Hematopoietic multipotent progenitor cell treated with erythropoietin and hydrocortisone succinate and interleukin-3 and kit ligand, for 17 days (in vitro differentiated cells): ENCODE measurements around the gene LMO4.

Experiments
- DNase-seq: peaks from one replicate; pipeline ENCODE4 v3.0.0-alpha.2; 2015; ENCODE audit warnings: low spot score

The LMO4 gene

DNA sequence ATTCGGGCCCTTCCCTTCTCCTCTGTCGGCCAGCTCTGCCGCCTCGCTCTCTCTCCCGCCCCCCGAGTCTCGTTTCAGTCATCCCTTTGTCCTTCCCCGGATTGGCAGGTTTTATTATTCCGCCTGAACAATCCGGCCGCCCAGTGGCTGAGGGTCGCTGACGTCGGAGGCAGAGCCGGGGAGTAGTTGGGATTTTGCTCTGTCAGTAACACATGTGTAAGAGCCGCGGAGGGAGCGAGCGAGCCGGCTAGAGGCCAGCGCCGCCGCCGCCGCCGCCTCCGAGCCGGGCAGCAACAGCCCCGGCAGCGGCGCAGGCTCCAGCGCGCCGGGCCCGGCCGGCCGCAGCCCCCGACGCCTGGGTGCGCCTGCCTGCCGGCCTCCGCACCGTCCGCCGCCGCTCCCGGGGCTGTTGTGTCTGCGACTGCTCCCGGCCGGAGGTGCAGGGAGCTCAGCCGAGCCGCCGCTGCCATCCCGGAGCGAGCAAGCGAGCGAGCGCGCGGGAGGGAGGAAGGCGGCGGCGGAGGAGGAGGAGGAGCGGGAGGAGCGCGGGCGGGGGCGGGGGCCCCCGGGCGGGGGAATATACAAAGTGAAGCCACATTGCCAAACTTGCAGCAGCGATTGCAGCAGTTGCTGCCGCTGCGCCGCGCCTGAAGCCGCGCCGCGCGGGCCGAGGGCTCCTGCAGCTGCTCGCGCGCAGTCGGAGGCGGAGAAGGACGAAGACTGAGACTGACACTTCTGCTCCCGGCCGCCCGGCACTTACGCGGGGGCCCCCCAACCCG lies at the start of gene LMO4:
Gene LMO4, plus strand, starts transcription at position 609 of the 779 bp plus-strand sequence. CDS start 3,136 bp downstream, outside the sequence.
- peak; percentile 46 for DNase-seq

DNA sequence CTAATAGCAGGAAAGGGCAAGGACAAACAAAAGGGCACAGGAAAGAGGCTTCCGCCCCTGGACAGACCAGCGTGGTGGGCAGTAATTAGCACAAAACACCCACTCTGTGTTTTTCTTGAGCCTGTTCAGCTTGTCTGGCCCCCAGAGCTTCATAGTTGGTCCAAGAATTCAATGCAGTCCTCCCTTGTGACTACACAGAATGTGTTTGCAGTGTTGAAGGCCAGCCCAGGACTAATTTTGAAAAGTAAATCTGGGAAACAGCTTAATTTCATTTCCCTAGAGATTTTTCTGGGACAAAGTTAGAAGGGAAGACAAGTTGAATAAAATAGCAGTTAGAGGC lies 49.2 kb upstream of the LMO4 start:
- DNase-seq = no peak

- no peak for DNase-seq
Observed at GRCh38 chr1:87279966-87280535, 48.6 kb upstream of the LMO4 start.

DNA sequence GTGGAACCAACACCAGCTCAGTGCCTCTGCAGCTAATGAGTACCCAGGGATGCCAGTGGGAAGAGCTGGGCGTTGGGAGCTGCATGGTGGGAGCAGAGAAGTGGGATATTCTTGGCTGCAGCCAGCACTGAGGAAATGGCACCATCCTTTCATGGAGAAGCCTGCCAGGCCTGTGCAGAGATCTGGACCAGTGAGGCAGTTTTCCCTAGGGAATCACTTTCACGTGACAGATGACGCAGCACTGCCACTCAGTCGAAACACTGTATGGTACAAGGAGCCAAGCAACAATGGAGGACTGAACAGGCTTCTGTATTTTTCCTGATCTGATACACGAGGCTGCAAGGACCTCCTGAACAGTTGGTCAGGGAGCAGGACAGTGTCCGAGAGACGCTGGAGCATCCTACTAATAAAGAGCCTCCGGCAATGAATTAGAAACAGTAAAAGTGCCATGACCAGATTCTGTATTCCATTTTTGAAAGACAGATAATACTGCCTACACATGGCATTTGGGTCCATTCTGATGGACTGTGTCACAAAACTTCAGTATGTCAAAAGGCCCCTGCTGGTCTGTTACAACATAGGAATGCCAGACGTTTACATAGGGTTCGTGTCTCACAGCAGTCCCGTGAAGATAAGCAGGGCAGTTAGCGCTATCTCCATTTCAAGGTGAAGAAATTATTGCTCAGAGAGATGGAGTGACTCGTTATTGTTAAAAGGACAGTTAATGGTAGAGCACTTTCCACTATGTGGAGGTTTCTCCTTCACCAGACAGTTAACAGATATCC lies 44.0 kb upstream of the LMO4 start:
- DNase-seq = no peak

- DNase-seq = no peak
Observed at GRCh38 chr1:87291107-87291506, 37.6 kb upstream of the LMO4 start.

DNA sequence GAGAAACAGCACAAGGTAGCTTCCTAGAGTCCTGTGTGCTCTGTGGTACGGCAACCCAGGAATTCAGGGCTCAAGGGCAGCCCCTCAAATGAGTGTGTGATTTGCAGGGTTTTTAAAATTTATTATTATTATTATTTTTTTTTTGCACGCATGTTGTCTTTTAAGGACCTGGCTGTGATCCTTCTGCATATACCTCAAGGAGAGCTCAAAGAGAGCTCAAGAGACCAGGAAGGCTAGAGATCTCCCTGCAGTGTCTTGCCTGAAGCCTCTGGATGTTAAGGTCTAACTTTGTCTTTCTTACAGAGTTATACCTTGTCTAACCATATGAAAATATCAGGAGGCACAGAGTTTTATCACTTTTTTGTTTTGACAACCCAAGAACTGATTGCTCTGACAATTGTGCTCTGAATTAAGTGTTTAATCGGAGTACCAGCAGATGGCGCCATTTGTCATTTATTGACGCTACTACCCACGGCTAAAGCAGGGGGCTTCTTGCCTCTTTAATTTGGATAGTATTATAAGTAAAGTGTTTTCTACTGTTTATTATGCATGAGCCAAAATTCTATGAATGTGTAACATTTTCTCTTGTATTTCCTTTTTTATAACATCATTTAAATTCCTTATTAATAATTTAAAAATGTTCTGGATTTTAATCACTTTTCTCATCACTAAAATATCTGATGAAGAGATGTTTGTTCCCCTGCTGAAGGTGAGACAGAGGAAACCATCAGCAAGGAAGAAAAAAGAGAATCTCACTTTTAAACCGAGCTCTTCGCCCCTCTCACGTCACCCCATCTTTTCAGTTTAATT lies 35.8 kb upstream of the LMO4 start:
- DNase-seq = peak; percentile 57

GRCh38 chr1:87294633-87295032 lies 34.0 kb upstream of the LMO4 start:
- no peak for DNase-seq

GRCh38 chr1:87295445-87296110 lies 33.1 kb upstream of the LMO4 start:
- DNase-seq = no peak

GRCh38 chr1:87296206-87296605 lies 32.5 kb upstream of the LMO4 start:
- no peak for DNase-seq

DNA sequence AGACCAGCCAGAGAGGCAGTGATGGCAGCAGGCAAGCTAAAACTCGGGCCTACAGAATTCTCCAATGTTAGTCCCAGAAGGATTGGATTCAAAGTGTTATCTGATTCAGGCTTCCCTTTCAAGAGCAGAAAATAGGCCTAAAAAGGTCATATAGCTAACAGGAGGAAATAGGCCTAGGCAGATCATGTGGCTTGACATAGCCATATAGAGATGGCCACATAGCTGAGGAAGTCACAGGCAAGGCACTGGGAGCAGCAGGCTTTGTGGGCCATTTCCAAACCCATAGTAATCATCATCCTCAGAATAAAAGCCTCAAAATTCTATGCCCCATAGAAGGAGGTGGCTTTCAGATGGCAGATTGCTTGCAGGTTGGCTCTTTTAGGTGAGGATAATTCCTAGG lies 29.0 kb upstream of the LMO4 start:
- DNase-seq = no peak

DNA sequence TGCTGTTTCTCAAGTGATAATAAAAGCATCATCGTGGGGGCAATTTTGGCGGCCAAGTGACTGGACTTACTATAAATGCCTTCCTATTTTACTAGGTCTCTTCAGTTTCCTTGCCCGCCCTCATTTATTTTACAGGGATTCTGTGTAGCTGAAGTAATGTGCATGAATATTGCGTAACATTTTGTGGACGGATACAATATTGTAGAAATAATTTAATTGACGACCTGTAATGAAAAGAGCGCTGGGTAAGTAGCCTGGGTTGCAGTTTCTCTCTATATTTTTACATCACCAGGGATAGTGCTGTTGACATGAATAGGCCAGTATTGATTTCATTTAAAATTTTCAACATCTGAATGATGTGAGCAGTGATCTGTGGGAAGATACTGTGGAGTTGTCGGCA lies 28.1 kb upstream of the LMO4 start:
- no peak for DNase-seq

- no peak for DNase-seq
Observed at GRCh38 chr1:87305151-87305550, 23.5 kb upstream of the LMO4 start.

- no peak for DNase-seq
Observed at GRCh38 chr1:87305762-87306161, 22.9 kb upstream of the LMO4 start.

DNA sequence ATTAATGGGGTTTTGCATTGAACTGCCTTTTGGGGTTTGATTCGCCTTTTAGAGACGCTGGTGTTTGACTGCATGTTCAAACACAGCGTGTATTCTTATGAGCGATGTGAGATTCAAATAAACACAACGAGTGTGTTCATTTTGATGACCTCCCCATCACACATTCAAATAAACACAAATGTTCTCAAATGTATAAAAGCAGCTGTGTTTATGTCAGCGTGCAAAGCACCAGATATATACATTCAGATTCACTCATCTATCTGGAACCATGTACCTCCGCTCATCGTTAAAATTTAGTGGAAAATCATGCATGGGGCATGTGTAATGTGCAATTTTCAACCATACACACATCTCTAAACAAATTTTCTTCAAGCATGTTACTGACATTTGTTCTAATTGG lies 21.4 kb upstream of the LMO4 start:
- DNase-seq = no peak

DNA sequence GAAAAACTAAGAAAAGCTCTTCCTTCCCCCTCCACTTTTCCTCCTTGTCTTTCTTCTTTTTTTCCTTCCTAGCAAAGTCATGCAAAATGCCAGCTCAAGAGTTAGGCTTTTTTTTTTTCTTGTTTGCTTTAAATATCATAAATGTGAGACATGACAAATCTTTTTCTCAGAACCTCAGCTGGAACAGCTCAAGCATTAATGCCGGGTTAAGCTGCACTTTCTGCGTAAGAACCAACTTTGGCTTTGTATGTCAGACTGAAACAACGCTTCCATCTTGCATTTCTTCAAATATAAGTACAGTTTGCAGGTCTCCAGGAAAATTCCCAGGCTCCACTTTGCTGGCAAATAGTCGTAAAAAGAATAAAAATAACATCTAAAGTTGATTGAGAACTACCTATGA lies 20.7 kb upstream of the LMO4 start:
- no peak for DNase-seq

GRCh38 chr1:87314091-87314490 lies 14.6 kb upstream of the LMO4 start:
- no peak for DNase-seq

DNA sequence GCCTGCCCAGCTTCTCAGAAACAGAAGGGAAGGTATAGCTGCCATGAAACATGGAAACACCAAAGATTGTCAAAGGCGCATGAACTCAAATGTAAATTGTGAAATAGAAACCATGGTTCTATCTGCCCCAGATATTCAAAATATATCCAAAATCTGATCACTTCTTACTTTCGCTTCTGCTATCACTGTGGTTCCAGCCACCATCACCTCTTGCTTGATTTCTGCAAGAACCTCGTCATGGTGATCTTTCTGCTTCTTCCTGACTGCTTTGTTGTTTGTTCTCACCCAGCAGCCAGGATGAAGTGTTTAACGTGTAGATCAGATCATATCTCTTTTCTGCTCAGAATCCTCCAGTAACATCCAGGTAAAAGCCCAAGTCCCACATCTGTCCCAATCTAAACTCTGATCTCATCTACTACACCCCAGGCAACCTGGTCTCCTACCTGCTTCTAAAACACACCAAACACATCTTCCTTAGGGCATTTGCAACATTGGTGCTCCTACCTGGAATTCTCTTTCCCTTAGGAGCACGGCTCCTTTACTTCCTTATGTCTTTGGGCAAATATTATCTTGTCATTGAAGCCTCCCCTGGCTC lies 10.5 kb upstream of the LMO4 start:
- DNase-seq = no peak

- DNase-seq = no peak
Observed at GRCh38 chr1:87318806-87319205, 9.9 kb upstream of the LMO4 start.

- peak; percentile 52 for DNase-seq
Observed at GRCh38 chr1:87325982-87326738, 2.5 kb upstream of the LMO4 start.

- no peak for DNase-seq
Observed at GRCh38 chr1:87327376-87328271, 1.1 kb upstream of the LMO4 start.
